ENCODE results near the gene KLHL29. TPM values are rescaled to one million over a fixed set of nuclear protein-coding genes. Genes with fewer than 3 reads are reported as not detected.

Gene KLHL29
- total RNA-seq, 1 donor from 2014 or later: 16.3 TPM

- no peak for TF ChIP-seq CTCF (IDR thresholded peaks at IDR 0.05)
- Histone ChIP-seq H3K27ac (no peak overlapping the region), H3K36me3 (peaks cover 0 to 6% of the 10 kb centered on the region in 2 donors), H3K4me3 (no peak overlapping the region), H3K9me3 (no peaks in the 10 kb centered on the region), H3K27me3 (no peaks in the 10 kb centered on the region), H3K4me1 (peaks cover 0 to 3% of the 10 kb centered on the region in 2 donors)
- no peak for DNase-seq (ENCODE audit: low spot score in 2 of 2)
- intact Hi-C loops (cut with DNase I): no loop called here
Observed at GRCh38 chr2:23686405-23687029, 301.5 kb downstream of the KLHL29 start.

- H3K36me3 ChIP-seq: peaks cover 0 to 13% of the 10 kb centered on the region in 2 donors
- DNase-seq (ENCODE audit: low spot score in 2 of 2): no peak
Observed at GRCh38 chr2:23687214-23687613, 302.2 kb downstream of the KLHL29 start.

GRCh38 chr2:23687713-23688112 lies 302.7 kb downstream of the KLHL29 start:
- TF ChIP-seq CTCF (IDR thresholded peaks at IDR 0.05): no peak
- H3K4me1 ChIP-seq: peaks cover 0 to 3% of the 10 kb centered on the region in 2 donors
- no peak overlapping the region for H3K27ac ChIP-seq
- DNase-seq (ENCODE audit: low spot score in 2 of 2): no peak
- intact Hi-C loops (cut with DNase I): no loop called here
- H3K4me3 ChIP-seq: no peak overlapping the region
- H3K36me3 ChIP-seq: peaks cover 0 to 14% of the 10 kb centered on the region in 2 donors
- H3K27me3 ChIP-seq: no peaks in the 10 kb centered on the region
- H3K9me3 ChIP-seq: no peaks in the 10 kb centered on the region

More at GRCh38 chr2:23687214-23687613, 302.2 kb downstream of the KLHL29 start:
- Histone ChIP-seq H3K4me3 (no peak overlapping the region), H3K27ac (no peak overlapping the region), H3K9me3 (no peaks in the 10 kb centered on the region), H3K27me3 (no peaks in the 10 kb centered on the region), H3K4me1 (peaks cover 0 to 3% of the 10 kb centered on the region in 2 donors)
- no peak for TF ChIP-seq CTCF (IDR thresholded peaks at IDR 0.05)
- intact Hi-C loops (cut with DNase I): no loop called here

GRCh38 chr2:23688486-23689130 lies 303.6 kb downstream of the KLHL29 start:
- peaks cover 0 to 22% of the 10 kb centered on the region in 2 donors for H3K36me3 ChIP-seq
- H3K9me3 ChIP-seq: no peaks in the 10 kb centered on the region
- H3K4me1 ChIP-seq: peaks cover 0 to 3% of the 10 kb centered on the region in 2 donors
- TF ChIP-seq CTCF (IDR thresholded peaks at IDR 0.05): no peak
- no peak overlapping the region for H3K27ac ChIP-seq
- no peak for DNase-seq (ENCODE audit: low spot score in 2 of 2)
- H3K27me3 ChIP-seq: no peaks in the 10 kb centered on the region
- no peak overlapping the region for H3K4me3 ChIP-seq
- intact Hi-C loops (cut with DNase I): no loop called here

- no peaks in the 10 kb centered on the region for H3K9me3 ChIP-seq
- intact Hi-C loops (cut with DNase I): no loop called here
- H3K4me3 ChIP-seq: no peak overlapping the region
- TF ChIP-seq CTCF (IDR thresholded peaks at IDR 0.05): no peak
- H3K4me1 ChIP-seq: peaks cover 0 to 3% of the 10 kb centered on the region in 2 donors
- no peak for DNase-seq (ENCODE audit: low spot score in 2 of 2)
- H3K27ac ChIP-seq: no peak overlapping the region
- H3K27me3 ChIP-seq: no peaks in the 10 kb centered on the region
- H3K36me3 ChIP-seq: peaks cover 0 to 28% of the 10 kb centered on the region in 2 donors
Observed at GRCh38 chr2:23689131-23689700, 304.2 kb downstream of the KLHL29 start.
